ENCODE results near the gene EDN2.

DNA sequence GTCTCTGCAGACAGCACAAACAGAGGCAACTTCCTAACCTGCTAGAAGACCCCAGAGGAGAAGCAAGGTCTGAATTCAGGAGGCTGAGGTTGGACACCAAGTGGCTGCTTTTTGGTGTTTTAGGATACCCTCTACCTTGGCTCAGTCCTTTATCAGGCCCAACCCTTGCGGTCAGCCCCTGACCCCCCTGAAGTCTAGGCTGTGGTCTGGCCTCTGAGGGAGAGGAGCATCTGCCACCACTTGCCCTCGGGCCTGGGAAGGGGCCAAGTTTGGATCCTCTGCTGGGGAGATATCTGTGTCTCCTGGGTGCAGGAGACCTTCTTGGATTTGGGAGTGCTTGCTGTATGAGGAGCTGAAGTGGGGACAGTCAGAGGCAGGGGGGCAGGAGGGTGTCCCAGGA, 21.0 kb downstream of the EDN2 start:
- no peak for TF ChIP-seq POLR2AphosphoS5 (IDR thresholded peaks at IDR 0.05; ENCODE audit: insufficient read depth in 1 of 2, low read depth in 1 of 2)
- TF ChIP-seq, protein P1, sequence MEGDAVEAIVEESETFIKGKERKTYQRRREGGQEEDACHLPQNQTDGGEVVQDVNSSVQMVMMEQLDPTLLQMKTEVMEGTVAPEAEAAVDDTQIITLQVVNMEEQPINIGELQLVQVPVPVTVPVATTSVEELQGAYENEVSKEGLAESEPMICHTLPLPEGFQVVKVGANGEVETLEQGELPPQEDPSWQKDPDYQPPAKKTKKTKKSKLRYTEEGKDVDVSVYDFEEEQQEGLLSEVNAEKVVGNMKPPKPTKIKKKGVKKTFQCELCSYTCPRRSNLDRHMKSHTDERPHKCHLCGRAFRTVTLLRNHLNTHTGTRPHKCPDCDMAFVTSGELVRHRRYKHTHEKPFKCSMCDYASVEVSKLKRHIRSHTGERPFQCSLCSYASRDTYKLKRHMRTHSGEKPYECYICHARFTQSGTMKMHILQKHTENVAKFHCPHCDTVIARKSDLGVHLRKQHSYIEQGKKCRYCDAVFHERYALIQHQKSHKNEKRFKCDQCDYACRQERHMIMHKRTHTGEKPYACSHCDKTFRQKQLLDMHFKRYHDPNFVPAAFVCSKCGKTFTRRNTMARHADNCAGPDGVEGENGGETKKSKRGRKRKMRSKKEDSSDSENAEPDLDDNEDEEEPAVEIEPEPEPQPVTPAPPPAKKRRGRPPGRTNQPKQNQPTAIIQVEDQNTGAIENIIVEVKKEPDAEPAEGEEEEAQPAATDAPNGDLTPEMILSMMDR (IDR thresholded peaks at IDR 0.05), result no peak
- no peak for TF ChIP-seq POLR2A (IDR thresholded peaks at IDR 0.05)
